IPS-18a (cell line): ENCODE measurements around the gene ESRRG.
"Not testable (repeated sequence)": the region's sequence is repeated elsewhere in the genome, so short reads cannot be mapped to it uniquely, and the experiment has no call there.

Source experiments
- H3K27ac ChIP-seq: one replicate; pipeline ENCODE4 v1.5.1; 2013; ENCODE audit warnings: low read length
- H3K27me3 ChIP-seq: one replicate; pipeline ENCODE4 v1.6.1; 2013; ENCODE audit warnings: mild to moderate bottlenecking, low read length; ENCODE audit not compliant: control insufficient read depth, insufficient read depth
- H3K36me3 ChIP-seq: one replicate; pipeline ENCODE4 v1.6.1; 2013; ENCODE audit warnings: low read depth, low read length; ENCODE audit not compliant: control insufficient read depth
- H3K4me1 ChIP-seq: one replicate; pipeline ENCODE4 v1.6.1; 2013; ENCODE audit warnings: low read depth, low read length; ENCODE audit not compliant: control insufficient read depth
- H3K4me3 ChIP-seq: one replicate; pipeline ENCODE4 v1.5.1; 2013; ENCODE audit warnings: low read length
- H3K9ac ChIP-seq: one replicate; pipeline ENCODE4 v1.6.1; 2013; ENCODE audit warnings: mild to moderate bottlenecking, low read length, moderate library complexity
- H3K9me3 ChIP-seq: one replicate; pipeline ENCODE4 v1.6.1; 2013; ENCODE audit warnings: low read depth, low read length; ENCODE audit not compliant: control insufficient read depth

The ESRRG gene

DNA sequence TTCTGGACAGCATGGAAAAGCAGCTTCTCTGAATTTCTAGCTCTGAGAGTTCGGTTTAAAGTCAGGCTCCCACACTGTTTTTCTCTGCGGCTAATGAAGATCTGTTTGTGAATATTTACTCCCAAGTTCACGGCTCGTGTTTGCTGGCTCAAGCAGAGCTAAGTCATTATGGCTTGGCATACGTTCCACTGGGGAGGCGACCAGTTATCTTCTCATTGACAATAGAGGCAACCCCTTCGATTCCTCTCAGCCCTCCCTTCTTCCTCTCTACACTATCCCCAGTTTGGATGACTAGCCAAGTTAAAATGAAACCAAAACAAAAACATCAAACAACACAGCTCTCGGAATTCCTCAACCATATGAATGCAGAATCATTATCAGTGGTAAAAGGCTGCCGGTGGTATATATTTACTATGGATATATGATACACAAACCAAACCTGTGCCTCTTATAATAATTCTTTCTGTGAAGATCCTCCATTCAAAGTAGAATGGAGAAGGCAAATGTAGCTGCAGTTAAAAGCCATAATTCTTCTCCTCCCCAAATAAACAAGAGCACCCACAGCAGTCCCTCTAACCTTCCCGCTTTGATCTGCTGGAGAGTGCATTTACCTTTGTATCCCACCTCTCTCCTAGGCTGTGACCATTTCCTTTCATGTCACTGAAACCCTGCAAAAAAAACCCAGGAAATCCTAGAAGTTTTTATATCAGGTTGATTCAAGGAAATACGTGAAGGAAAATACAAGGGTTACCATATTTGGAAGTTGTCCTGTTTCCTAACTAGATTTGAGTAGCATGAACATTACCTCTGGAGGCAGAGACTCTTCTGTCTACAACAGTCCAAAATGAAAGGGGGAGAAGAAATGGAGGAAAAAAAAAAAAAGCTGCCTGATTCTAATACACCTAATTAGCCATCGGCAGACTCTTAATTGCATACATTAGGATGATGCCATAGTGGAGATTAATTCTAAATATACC lies 191.7 kb downstream of the ESRRG start:
- Histone ChIP-seq H3K4me3 (no peak overlapping the region), H3K36me3 (no peaks in the 10 kb centered on the region), H3K9me3 (no peaks in the 10 kb centered on the region), H3K27me3 (no peaks in the 10 kb centered on the region), H3K27ac (no peak overlapping the region), H3K9ac (no peak overlapping the region), H3K4me1 (peaks cover 15% of the 10 kb centered on the region)

DNA sequence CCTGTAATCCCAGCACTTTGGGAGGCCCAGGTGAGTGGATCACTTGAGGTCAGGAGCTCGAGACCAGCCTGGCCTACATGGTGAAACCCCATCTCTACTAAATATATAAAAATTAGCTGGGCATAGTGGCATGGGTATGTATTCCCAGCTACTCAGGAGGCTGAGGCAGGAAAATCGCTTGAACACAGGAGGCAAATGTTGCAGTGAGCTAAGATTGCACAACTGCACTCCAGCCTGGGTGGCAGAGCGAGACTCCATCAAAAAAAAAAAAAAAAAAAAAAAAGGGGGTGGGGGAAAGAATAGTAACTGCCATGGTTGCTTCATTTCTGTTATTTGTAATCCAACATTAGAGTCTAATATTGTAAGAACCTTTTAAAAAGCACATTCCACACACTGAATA lies 193.4 kb downstream of the ESRRG start:
- H3K9me3 ChIP-seq, H3K27ac ChIP-seq, H3K36me3 ChIP-seq, H3K4me3 ChIP-seq, H3K9ac ChIP-seq, H3K27me3 ChIP-seq: not testable (repeated sequence)
- peaks cover 15% of the 10 kb centered on the region for H3K4me1 ChIP-seq

DNA sequence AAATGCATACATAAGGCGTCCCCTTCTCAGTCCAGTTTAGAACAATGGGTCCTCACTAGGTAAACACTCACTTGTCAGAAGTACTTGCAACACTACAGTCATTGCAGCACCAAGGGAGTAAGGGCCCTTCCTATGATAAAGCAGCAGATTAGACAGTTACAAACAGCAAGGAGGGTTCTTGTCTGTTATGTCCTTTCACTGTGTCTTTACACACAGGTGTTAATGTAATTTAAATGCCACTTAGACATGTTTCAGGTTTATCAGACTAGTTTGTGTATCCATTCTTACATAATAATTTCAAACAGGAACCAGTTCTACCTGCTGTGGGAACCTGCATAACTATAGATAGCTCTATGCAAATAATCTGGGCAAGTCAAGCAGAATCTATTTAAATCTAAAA lies 194.4 kb downstream of the ESRRG start:
- no peak overlapping the region for H3K4me3 ChIP-seq
- no peak overlapping the region for H3K27ac ChIP-seq
- H3K9me3 ChIP-seq: no peaks in the 10 kb centered on the region
- peaks cover 15% of the 10 kb centered on the region for H3K4me1 ChIP-seq
- no peak overlapping the region for H3K9ac ChIP-seq
- no peaks in the 10 kb centered on the region for H3K36me3 ChIP-seq
- H3K27me3 ChIP-seq: no peaks in the 10 kb centered on the region

GRCh38 chr1:216523449-216524190 lies 199.6 kb downstream of the ESRRG start:
- H3K9ac ChIP-seq: no peak overlapping the region
- H3K36me3 ChIP-seq: no peaks in the 10 kb centered on the region
- H3K27me3 ChIP-seq: no peaks in the 10 kb centered on the region
- H3K4me1 ChIP-seq: peaks cover 3% of the 10 kb centered on the region
- H3K9me3 ChIP-seq: no peaks in the 10 kb centered on the region
- H3K27ac ChIP-seq: no peak overlapping the region
- no peak overlapping the region for H3K4me3 ChIP-seq

DNA sequence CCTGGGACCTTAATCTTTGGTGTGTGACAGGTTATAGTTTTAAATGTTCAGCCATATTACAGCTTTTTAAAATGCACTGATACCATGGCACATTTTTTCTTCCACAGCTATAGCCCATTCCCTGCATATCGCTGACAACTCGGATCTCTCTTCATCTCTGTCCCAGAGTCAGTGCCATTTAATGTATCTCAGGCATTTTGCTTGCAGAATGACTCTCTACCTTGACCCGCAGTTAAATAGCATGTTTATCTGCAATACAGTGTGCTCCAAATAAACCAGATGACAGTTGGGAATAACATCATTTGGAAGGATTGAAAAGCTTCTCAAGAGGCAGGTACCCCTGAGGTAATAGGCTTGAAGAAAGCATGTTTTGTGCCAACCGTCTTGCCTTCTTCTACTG lies 200.2 kb downstream of the ESRRG start:
- Histone ChIP-seq H3K36me3 (no peaks in the 10 kb centered on the region), H3K27ac (no peak overlapping the region), H3K27me3 (no peaks in the 10 kb centered on the region), H3K9me3 (no peaks in the 10 kb centered on the region), H3K9ac (no peak overlapping the region), H3K4me3 (no peak overlapping the region), H3K4me1 (no peaks in the 10 kb centered on the region)

GRCh38 chr1:216521477-216521876 lies 201.8 kb downstream of the ESRRG start:
- Histone ChIP-seq H3K9me3 (no peaks in the 10 kb centered on the region), H3K9ac (no peak overlapping the region), H3K4me1 (no peaks in the 10 kb centered on the region), H3K27ac (no peak overlapping the region), H3K36me3 (no peaks in the 10 kb centered on the region), H3K27me3 (no peaks in the 10 kb centered on the region), H3K4me3 (no peak overlapping the region)

GRCh38 chr1:216518844-216519627 lies 204.2 kb downstream of the ESRRG start:
- H3K4me1 ChIP-seq: no peaks in the 10 kb centered on the region
- no peak overlapping the region for H3K4me3 ChIP-seq
- no peak overlapping the region for H3K9ac ChIP-seq
- no peaks in the 10 kb centered on the region for H3K9me3 ChIP-seq
- H3K36me3 ChIP-seq: no peaks in the 10 kb centered on the region
- no peak overlapping the region for H3K27ac ChIP-seq
- H3K27me3 ChIP-seq: no peaks in the 10 kb centered on the region

DNA sequence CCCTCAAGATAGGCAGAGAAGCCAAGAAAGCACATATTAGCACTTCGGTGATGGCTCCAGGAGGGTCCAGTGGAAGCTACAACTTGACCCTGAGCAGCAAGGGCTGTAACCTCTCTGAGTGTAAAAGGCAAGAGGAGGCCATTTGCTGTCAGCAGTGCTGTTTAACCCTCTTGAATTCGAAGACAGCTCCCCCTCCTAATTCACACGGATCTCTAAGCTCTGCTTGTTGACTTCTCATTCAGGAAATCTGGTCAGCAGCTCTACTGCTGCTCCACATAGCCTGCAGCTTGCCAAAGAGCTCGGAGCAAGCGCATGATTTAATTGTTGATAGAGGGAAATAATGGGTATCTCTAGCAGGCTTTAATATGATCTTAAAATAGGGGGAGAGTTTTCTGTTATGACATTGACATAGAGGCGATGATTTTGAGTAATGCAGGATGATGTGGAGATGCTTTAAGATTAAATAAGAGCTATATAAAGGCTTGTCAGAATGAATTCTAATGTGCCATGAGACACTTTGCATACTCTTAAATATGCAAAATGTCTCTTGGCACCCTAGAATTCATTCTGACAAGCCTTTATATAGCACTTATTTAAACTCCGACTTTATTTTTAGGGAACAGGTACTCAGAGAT lies 220.6 kb downstream of the ESRRG start:
- Histone ChIP-seq H3K27me3 (no peaks in the 10 kb centered on the region), H3K4me3 (no peak overlapping the region)

GRCh38 chr1:216500273-216500967 lies 222.8 kb downstream of the ESRRG start:
- Histone ChIP-seq H3K9me3 (no peaks in the 10 kb centered on the region), H3K9ac (no peak overlapping the region), H3K27me3 (no peaks in the 10 kb centered on the region), H3K27ac (no peak overlapping the region), H3K36me3 (no peaks in the 10 kb centered on the region), H3K4me1 (peaks cover 15% of the 10 kb centered on the region), H3K4me3 (no peak overlapping the region)

More for the DNA sequence above, 220.6 kb downstream of the ESRRG start:
- Histone ChIP-seq H3K27ac (no peak overlapping the region), H3K36me3 (no peaks in the 10 kb centered on the region), H3K4me1 (peaks cover 15% of the 10 kb centered on the region), H3K9me3 (no peaks in the 10 kb centered on the region), H3K9ac (no peak overlapping the region)

DNA sequence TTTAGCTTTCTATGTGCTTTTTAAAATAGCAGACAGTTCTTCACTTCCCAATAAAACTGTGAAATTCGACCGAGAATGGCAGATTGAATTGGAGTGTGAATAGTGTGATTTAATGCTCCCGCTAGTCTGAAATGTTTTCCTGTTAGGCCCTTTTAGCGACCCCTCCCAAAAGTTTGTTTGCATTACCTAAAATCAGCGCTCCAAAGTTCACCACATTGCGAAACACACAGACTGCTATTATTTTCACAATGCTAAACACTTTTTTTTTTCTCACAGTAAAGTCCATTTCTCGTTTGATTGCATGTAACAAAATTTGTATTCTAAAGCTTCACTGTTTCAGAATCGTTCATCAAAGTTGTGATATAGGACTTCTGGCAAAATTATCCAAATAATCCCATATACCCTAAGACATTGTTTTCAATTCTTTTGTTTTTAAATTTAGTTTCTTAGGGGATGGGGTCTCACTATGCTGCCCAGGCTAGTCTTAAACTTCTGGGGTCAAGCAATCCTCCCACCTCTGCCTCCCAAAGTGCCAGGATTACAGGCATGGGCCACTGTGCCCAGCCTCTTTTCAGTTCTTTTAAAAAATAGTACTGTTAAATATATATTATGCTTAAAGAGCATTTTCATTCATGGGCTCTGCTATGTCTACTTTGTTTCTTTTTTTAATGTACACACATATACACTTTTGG lies 223.5 kb downstream of the ESRRG start:
- no peak overlapping the region for H3K27ac ChIP-seq
- H3K4me1 ChIP-seq: peaks cover 15% of the 10 kb centered on the region
- no peak overlapping the region for H3K4me3 ChIP-seq
- no peak overlapping the region for H3K9ac ChIP-seq
- no peaks in the 10 kb centered on the region for H3K36me3 ChIP-seq
- H3K27me3 ChIP-seq: no peaks in the 10 kb centered on the region
- no peaks in the 10 kb centered on the region for H3K9me3 ChIP-seq
